Prostate gland (tissue), 2 donors: Measurements from ENCODE around the gene RAB33B.
A peak's percentile ranks its signal among the peaks of the same experiment; 100 is the strongest.

ENCODE experiments used
- POLR2AphosphoS5 ChIP-seq: sonication (generic); formaldehyde crosslinking; IDR thresholded peaks from one replicate; pipeline ENCODE4 v1.6.1; 2017; ENCODE audit warnings: antibody characterized with exemption
- TF ChIP-seq, protein P1 (sequence below), 4 experiments: fragments of 200-600 bp in 2 of 4; fragments of 450-650 bp in 2 of 4; sonication (generic) in 2 of 4; IDR thresholded peaks; 1 replicate in 3 of 4; 2 replicates in 1 of 4; pipeline ENCODE4 v1.5.1; 2016 to 2019; ENCODE audit warnings: antibody characterized with exemption in 4 of 4, mild to moderate bottlenecking in 2 of 4, moderate library complexity in 2 of 4

DNA sequence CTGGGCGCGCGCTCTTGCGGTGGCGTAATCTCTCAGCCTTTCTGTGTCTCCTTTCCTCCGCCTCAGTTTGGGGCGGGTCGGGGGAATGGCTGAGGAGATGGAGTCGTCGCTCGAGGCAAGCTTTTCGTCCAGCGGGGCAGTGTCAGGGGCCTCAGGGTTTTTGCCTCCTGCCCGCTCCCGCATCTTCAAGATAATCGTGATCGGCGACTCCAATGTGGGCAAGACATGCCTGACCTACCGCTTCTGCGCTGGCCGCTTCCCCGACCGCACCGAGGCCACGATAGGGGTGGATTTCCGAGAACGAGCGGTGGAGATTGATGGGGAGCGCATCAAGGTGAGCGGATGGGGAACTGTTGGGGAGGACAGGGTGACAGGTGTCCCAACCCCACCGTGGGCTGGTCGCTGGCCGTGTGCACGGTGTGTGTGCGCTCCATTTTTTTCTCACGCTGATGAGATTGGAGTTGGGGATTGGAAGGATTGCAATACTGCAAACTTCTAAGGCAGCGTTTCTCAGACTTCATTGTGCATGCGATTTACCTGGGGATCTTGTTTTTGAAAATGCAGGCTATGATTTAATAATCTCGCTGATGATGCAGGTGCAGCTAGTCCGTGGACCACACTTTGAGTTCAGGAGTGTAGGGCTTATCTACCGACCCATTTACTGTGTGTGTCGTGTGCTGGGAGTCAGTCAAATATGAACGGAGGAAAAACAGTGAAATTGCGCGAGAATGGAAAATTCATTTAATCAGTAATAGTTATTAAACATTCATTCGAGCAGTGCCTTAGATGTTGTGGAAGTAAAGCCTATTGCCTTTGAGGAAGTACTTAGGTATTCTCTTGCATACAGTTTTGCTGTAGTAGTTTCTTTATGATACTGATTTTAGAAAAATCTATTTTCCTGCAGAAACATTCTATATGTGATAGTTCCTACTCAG, at the start of gene RAB33B:
- TF ChIP-seq, protein P1, sequence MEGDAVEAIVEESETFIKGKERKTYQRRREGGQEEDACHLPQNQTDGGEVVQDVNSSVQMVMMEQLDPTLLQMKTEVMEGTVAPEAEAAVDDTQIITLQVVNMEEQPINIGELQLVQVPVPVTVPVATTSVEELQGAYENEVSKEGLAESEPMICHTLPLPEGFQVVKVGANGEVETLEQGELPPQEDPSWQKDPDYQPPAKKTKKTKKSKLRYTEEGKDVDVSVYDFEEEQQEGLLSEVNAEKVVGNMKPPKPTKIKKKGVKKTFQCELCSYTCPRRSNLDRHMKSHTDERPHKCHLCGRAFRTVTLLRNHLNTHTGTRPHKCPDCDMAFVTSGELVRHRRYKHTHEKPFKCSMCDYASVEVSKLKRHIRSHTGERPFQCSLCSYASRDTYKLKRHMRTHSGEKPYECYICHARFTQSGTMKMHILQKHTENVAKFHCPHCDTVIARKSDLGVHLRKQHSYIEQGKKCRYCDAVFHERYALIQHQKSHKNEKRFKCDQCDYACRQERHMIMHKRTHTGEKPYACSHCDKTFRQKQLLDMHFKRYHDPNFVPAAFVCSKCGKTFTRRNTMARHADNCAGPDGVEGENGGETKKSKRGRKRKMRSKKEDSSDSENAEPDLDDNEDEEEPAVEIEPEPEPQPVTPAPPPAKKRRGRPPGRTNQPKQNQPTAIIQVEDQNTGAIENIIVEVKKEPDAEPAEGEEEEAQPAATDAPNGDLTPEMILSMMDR (IDR thresholded peaks at IDR 0.05): no peak
- TF ChIP-seq POLR2AphosphoS5: peak; percentile 64
